Heart right ventricle (tissue), 16 donors: Measurements from ENCODE around the gene BET1. TPM values are rescaled to one million over a fixed set of nuclear protein-coding genes. Genes with fewer than 3 reads are reported as not detected.
A peak's percentile ranks its signal among the peaks of the same experiment; 100 is the strongest.

ENCODE experiments used
- ATAC-seq, 8 donors: fragments of 200-7000 bp; cut with Tn5 transposase; one replicate each; pipeline ENCODE4 v1.9.1; 2020; ENCODE audit warnings: mild to moderate bottlenecking in 8 of 8, moderate library complexity in 8 of 8, moderate number of reproducible peaks in 1 of 8
- DNase-seq, 2 donors: peaks; one replicate each; pipeline ENCODE4 v3.0.0-alpha.2; 2020
- H3K27ac ChIP-seq, 10 donors: fragments of 200-600 bp; sonication (generic) in 2 of 10; one replicate each; pipeline versions ENCODE4 v1.5.0 to v1.8.0; 2020 to 2022; ENCODE audit warnings: mild to moderate bottlenecking in 3 of 10
- H3K27me3 ChIP-seq, 7 donors: fragments of 200-600 bp; one replicate each; pipeline ENCODE4 v1.8.0; 2021 to 2022; ENCODE audit warnings: mild to moderate bottlenecking in 2 of 7
- H3K36me3 ChIP-seq, 9 donors: fragments of 200-600 bp; sonication (generic) in 1 of 9; one replicate each; pipeline versions ENCODE4 v1.5.0 to v1.8.0; 2020 to 2022; ENCODE audit warnings: mild to moderate bottlenecking in 2 of 9
- H3K4me1 ChIP-seq, 9 donors: fragments of 200-600 bp; sonication (generic) in 1 of 9; one replicate each; pipeline versions ENCODE4 v1.5.0 to v1.8.0; 2020 to 2022; ENCODE audit warnings: mild to moderate bottlenecking in 4 of 9
- H3K4me3 ChIP-seq, 10 donors: fragments of 200-600 bp; sonication (generic) in 2 of 10; one replicate each; pipeline versions ENCODE4 v1.5.0 to v1.8.0; 2020 to 2022; ENCODE audit warnings: mild to moderate bottlenecking in 7 of 10, moderate library complexity in 2 of 10
- H3K9me3 ChIP-seq, 11 donors: fragments of 200-600 bp in 10 of 11; sonication (generic) in 2 of 11; one replicate each; pipeline versions ENCODE4 v1.5.0 to v1.8.0; 2013 to 2022; ENCODE audit warnings: mild to moderate bottlenecking in 2 of 11, control low read depth in 1 of 11, moderate library complexity in 1 of 11
- WGBS, 2 donors: extraction: QIAGEN DNeasy Blood & Tissue Kit; methylation state at CpG; one replicate each; pipeline ENCODE4 v1.1.7; 2013; ENCODE audit warnings: inconsistent platforms in 1 of 2; 5-methylcytosine and 5-hydroxymethylcytosine counted together
- intact Hi-C, 10 donors: fragments of 100-400 bp; cut with DNase I; formaldehyde crosslinking; loops; one replicate each; pipeline versions ENCODE4 v1.11.1 to v1.14.2; 2022
- polyA plus RNA-seq, 2 donors: library from polyadenylated mRNA; stranded (reverse); fragments of 200-250 nt; gene quantifications; one replicate each; pipeline ENCODE4 v1.2.3, GENCODE V29; 2013
- total RNA-seq, 10 donors: library from RNA; stranded (reverse); fragmentation: NEBNext Ultra II Directional in 3 of 10; extraction: Animal tissue kit (Norgen Biotek cat#: 25700) in 3 of 10; gene quantifications; one replicate each; pipeline versions ENCODE4 v1.2.1 to v1.2.4, GENCODE V29; 2021 to 2023
- TF ChIP-seq, protein P1 (sequence below), 9 donors: fragments of 200-600 bp; sonication (generic) in 2 of 9; IDR thresholded peaks; one replicate each; pipeline versions ENCODE4 v1.5.0 to v1.8.0; 2021 to 2022; ENCODE audit warnings: antibody characterized with exemption in 9 of 9, mild to moderate bottlenecking in 5 of 9, moderate library complexity in 1 of 9
- donor health status: Arrhythmogenic right ventricular cardiomyopathy.
- donor health status: ischemic (EF 13 %, LVEDD 7.1; RV severe dilation, severe dysfunction).
- donor health status: healthy with polysubstance abuse.
- donor health status: DM: no; HTN: yes; CAD: no.
- donor health status: DM: no; HTN: no; CAD: no.
- donor health status: ischemic (EF 25% LVEDD 6.9; RV normal size, moderate dysfunction).
- donor health status: ischemic (EF 25% LVEDD 5.7; RV mildly dilated, moderate dysfunction).
- donor health status: healthy.
- donor health status: DM: yes; HTN: yes; CAD: no.
- donor health status: Ischemic cardiomyopathy.
- donor health status: ischemic (EF 35%, LVEDD 5.7; RV mildly dilated, moderate dysfunction).
- donor health status: nonischemic (EF 11% LVEDD 7.7; RV severe dilation, severe dysfunction).
- donor health status: DM: yes; HTN: yes; CAD: no.
- donor health status: PGD.
- donor health status: ischemic (EF 29% LVEDD 5.4; RV normal size, mild dysfunction).
- donor health status: nonischemic (EF 23%, LVEDD 6.1; RV moderate dilation, normal function).

The BET1 gene
- total and polyA plus RNA-seq, 12 donors = 6.9 to 20.2 (median 11.7) TPM

GRCh38 chr7:94016786-94017185 is 12.6 kb upstream of the BET1 start:
- ATAC-seq = no peak
- Histone ChIP-seq H3K4me3 (no peak overlapping the region), H3K27ac (no peak overlapping the region), H3K9me3 (peaks cover 0 to 8% (median 0%) of the 10 kb centered on the region in 11 donors), H3K4me1 (no peaks in the 10 kb centered on the region), H3K27me3 (no peaks in the 10 kb centered on the region), H3K36me3 (no peaks in the 10 kb centered on the region)
- DNase-seq = no peak
- TF ChIP-seq, protein P1, sequence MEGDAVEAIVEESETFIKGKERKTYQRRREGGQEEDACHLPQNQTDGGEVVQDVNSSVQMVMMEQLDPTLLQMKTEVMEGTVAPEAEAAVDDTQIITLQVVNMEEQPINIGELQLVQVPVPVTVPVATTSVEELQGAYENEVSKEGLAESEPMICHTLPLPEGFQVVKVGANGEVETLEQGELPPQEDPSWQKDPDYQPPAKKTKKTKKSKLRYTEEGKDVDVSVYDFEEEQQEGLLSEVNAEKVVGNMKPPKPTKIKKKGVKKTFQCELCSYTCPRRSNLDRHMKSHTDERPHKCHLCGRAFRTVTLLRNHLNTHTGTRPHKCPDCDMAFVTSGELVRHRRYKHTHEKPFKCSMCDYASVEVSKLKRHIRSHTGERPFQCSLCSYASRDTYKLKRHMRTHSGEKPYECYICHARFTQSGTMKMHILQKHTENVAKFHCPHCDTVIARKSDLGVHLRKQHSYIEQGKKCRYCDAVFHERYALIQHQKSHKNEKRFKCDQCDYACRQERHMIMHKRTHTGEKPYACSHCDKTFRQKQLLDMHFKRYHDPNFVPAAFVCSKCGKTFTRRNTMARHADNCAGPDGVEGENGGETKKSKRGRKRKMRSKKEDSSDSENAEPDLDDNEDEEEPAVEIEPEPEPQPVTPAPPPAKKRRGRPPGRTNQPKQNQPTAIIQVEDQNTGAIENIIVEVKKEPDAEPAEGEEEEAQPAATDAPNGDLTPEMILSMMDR (IDR thresholded peaks at IDR 0.05) = no peak
- WGBS, 2 donors = 89 to 98% methylated on average over 1 of the region's 1 CpG
- intact Hi-C loops = no loop called here

DNA sequence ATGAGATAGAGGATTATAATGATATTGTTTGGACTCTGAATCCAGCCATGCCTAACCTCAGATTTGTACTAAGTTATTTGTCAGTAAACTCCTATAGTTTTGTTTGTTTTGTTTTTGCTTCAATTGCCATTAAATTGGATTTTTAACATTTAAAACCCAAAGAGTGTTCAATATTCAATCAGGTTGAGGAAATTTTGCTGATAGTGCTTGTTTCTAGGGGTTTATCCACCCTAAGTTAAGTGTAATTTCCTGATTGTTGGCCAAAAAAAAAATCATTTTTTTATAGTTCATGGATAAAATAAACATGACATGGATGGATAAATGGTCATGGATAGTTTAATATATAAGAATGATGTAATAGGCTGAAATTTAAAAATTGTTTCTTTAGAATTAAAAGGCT is 11.4 kb upstream of the BET1 start:
- no peak for ATAC-seq
- TF ChIP-seq, protein P1 (IDR thresholded peaks at IDR 0.05) = no peak
- H3K4me1 ChIP-seq = no peaks in the 10 kb centered on the region
- H3K9me3 ChIP-seq = peaks cover 0 to 8% (median 0%) of the 10 kb centered on the region in 11 donors
- H3K27me3 ChIP-seq = no peaks in the 10 kb centered on the region
- intact Hi-C loops = no loop called here
- DNase-seq = no peak
- no peak overlapping the region for H3K4me3 ChIP-seq
- no peaks in the 10 kb centered on the region for H3K36me3 ChIP-seq
- no peak overlapping the region for H3K27ac ChIP-seq

DNA sequence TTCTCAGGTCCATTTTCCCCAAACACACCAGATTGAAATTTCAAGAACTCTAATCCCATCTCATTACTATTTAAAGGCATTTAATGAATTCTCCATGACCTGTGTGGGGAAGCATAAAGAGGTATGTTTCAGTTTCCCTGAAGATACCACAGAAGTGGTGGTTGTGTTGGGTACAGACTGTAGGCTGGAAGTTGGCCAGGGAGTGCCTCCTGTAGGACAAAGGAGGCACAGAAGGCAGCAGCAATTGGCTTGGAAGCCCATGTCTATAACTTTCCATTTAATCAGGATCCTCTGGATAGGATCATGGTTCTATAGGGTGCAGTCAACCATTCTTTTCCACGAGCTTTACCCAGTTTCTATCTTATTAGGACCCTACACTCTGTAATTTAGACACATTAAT is 8.6 kb upstream of the BET1 start:
- Histone ChIP-seq H3K9me3 (no peaks in the 10 kb centered on the region), H3K36me3 (no peaks in the 10 kb centered on the region), H3K27me3 (no peaks in the 10 kb centered on the region), H3K4me3 (no peak overlapping the region), H3K27ac (no peak overlapping the region), H3K4me1 (no peaks in the 10 kb centered on the region)
- no peak for DNase-seq
- TF ChIP-seq, protein P1 (IDR thresholded peaks at IDR 0.05) = peak in 1 of 9 donors; percentile 19
- ATAC-seq = no peak
- intact Hi-C loops = no loop called here
- 69 to 79% methylated on average over 1 of the region's 1 CpG for WGBS, 2 donors

GRCh38 chr7:94011714-94012353 is 7.7 kb upstream of the BET1 start:
- no peak overlapping the region for H3K27ac ChIP-seq
- H3K9me3 ChIP-seq = no peaks in the 10 kb centered on the region
- intact Hi-C loops = no loop called here
- H3K27me3 ChIP-seq = no peaks in the 10 kb centered on the region
- H3K4me3 ChIP-seq = no peak overlapping the region
- no peaks in the 10 kb centered on the region for H3K36me3 ChIP-seq
- H3K4me1 ChIP-seq = no peaks in the 10 kb centered on the region
- ATAC-seq (no peak), DNase-seq (no peak)
- WGBS, 2 donors = 95 to 96% methylated on average over 35 of the region's 35 CpGs
- TF ChIP-seq, protein P1 (IDR thresholded peaks at IDR 0.05) = no peak
